D341Med (cell line): ENCODE data around the gene LIG3.
"Not testable (repeated sequence)": the region's sequence is repeated elsewhere in the genome, so short reads cannot be mapped to it uniquely, and the experiment has no call there.

Source experiments
- DNase-seq: peaks from one replicate; pipeline ENCODE4 v3.0.0; 2012; ENCODE audit warnings: low spot score

LIG3 gene

DNA sequence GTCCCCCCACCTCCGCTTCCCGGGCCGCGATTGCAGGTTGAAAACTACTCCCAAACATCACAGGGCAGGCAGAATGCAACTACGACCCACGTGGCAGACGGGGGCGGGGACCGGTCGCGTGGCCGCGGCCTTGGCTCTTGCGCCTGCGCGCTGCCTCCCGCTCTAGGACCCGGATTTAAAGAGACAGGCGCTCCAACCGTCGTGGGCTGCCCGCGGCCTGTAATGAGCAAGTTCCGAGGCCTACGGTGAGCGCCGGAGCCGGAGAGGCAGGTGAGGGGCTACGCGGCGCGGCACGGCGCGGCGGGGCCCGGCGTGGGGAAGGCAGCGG, at the start of gene LIG3:
Gene LIG3, plus strand, starts transcription at position 160 of the 328 bp plus-strand sequence. CDS start 2,494 bp downstream, outside the sequence.
- DNase-seq, result peak; percentile 100

- not testable (repeated sequence) for DNase-seq
Observed at GRCh38 chr17:34950780-34951179, 29.5 kb upstream of the LIG3 start.

GRCh38 chr17:34958438-34958837, 21.9 kb upstream of the LIG3 start:
- no peak for DNase-seq

DNA sequence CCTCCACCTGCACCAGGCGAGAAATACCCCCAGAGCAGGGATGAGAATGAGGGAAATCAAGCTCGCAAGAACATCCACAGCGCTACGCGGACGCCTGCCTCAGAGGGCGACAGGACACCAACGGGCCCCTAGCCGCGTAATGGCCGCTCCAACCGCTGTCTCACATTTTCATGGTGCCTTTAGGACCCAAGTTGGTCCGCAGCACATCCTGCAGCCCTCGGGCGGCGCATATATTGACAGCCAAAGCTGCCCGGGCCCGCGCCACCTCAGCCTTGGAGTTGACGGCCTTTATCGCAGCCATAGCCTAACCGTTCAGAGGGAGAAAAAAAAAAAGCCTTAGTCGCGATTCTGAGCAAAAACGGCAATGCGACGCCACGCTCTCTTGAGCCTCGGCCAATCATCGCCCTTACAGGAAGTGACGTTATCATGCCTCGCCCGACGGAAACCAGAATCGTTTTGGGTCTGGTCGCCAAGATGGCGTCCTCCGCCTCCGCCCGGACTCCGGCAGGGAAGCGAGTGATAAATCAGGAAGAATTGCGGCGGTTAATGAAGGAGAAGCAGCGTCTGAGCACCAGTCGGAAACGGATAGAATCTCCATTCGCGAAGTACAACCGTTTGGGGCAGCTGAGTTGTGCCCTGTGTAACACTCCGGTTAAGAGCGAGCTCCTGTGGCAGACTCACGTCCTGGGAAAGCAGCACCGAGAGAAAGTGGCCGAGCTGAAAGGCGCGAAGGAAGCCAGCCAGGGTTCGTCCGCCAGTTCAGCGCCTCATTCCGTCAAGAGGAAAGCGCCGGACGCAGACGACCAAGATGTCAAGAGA, 19.0 kb upstream of the LIG3 start, which contains the start of the genes CCT6B and ZNF830:
Gene CCT6B, minus strand, starts transcription at position 368 of the 819 bp plus-strand sequence. Its CDS starts 67 bp downstream, at position 301.
Gene ZNF830, plus strand, starts transcription at position 448 of the 819 bp plus-strand sequence. Its CDS starts 27 bp downstream, at position 475.
- peak; percentile 98 for DNase-seq

- no peak for DNase-seq
Observed at GRCh38 chr17:34974179-34974578, 6.1 kb upstream of the LIG3 start.

GRCh38 chr17:34974794-34975785, 5.2 kb upstream of the LIG3 start:
- no peak for DNase-seq

GRCh38 chr17:34979153-34979552, 1.2 kb upstream of the LIG3 start:
- DNase-seq, result no peak

GRCh38 chr17:34979650-34980352, 511 bp upstream of the LIG3 start:
- no peak for DNase-seq

DNA sequence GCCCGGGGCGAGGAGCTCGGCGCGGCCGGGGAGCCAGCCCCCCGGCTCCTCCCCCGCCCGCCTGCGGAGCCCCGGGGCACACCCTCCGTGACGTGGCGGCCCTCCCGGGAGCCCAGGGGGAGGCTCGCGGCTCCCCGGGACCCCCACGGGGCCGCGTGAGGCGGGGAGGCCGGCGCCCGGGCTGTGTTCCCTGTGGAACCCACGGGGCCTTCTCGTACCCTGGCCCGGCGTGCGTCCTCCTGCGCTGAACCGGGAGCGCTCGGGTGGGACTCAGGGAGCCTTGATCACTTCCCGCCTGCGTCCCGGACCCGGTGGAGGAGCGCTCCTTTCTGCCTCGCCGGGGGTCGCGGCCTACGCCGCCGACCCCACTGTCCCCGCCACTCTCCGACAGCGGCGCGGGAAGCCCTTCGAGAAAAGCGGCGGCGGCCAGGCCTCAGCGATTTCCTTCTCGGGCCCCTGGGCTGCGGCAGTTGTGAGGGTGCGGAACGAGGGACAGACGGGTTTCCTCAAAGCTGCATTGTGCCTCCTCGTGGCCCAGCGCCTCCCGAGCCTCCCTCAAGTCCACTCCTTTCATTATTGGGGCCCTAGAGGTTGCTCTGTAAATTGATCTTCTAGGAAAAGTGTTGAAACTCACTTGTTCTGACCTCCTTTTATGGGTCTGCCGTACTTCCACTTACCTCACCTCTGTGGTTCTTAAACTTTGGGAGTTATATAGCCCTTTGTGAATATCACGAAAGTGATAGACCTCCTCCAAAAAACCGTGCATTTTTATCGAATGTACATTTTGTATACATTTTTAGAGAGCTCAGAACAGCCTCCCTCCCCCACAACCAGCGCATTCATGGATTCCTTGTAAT, 597 bp downstream of the LIG3 start:
- peak; percentile 98 for DNase-seq

GRCh38 chr17:34981538-34982241, 1.4 kb downstream of the LIG3 start:
- no peak for DNase-seq

DNA sequence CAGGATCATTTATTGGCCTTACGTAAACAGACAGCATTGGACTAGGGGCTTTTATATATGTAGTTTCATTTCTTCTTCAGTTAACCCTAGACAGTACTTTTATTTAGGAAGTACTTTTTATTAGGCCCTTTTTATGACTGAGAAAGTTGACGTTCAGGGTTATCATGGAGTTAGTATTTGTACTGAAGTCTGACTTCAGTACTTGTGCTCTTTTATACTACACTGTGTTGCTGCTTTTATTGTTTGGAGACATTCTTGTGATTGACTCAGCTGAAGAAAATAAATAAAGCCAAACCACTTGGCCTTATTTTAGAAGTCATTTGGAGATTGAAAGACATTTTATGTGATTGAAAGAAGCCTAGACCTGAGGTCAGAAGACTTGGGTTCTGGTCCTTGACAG, 6.9 kb downstream of the LIG3 start:
- no peak for DNase-seq

DNA sequence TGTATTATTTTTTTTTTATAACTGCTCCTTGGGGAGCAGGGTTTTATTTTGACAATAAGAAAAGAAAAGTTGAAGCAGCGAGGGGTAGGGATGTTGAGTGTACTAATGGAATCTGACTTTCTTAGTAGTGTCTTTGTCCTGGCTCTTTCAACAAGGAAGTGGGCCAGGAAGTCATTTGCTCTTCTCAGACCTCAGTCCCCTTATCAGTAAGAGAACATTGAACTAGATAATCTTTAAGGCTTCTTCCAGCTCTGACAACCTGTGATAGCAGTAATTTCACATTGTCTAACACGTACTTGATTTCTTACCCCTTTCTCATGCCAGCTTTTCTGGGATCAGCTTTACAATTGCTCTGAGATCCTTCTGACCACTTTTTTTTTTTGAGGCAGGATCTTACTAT, 8.3 kb downstream of the LIG3 start:
- no peak for DNase-seq

DNA sequence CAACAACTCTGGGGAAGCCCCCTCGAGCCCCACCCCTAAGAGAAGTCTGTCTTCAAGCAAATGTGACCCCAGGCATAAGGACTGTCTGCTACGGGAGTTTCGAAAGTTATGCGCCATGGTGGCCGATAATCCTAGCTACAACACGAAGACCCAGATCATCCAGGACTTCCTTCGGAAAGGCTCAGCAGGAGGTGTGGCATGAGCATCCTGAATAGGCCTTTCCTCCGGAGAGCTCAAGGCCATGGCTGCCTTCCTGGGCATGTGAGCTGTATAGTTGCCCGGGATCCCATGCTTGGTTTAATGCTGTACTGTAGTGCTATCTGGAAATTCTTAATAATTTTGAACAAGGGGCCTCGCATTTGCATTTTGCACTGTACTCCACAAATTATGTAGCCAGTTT, 9.2 kb downstream of the LIG3 start:
- no peak for DNase-seq

GRCh38 chr17:34990921-34991365, 10.6 kb downstream of the LIG3 start:
- DNase-seq, result peak; percentile 70

DNA sequence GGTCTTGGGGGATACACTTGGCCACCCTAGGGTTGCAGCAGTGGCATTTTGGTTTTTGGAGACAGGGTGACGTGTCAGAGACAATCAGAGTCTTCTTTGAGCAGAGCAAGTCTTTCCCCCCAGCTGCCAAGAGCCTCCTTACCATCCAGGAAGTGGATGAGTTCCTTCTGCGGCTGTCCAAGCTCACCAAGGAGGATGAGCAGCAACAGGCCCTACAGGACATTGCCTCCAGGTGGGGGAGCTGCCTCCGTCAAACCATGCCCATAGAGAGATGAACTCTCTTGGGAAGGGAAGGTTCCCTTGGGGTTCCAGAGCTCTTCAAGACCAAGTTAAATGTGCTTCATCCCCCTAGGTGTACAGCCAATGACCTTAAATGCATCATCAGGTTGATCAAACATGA, 11.3 kb downstream of the LIG3 start:
- no peak for DNase-seq

DNA sequence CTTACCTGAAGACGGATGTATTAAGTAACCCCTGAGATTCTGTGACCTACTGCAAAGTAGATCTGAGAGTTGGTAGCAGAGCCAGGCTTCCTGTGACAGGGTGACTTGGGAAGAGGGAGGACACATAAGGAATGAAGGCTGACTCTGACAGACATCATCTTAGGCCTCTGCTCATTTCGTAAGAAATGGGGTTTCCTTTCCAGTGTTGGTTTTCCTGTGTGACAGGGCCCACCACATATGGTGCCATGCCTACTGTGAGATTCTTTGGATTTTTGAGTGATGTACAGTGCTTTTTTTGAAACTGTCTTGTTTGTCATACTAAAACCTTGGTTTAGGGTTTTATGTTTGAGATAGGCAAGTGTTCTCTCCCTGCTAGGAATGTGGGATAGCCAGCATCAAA, 12.7 kb downstream of the LIG3 start:
- DNase-seq, result no peak

GRCh38 chr17:34996422-34997285, 16.3 kb downstream of the LIG3 start:
- DNase-seq, result no peak

- no peak for DNase-seq
Observed at GRCh38 chr17:34997355-34997862, 17.1 kb downstream of the LIG3 start.

- DNase-seq, result peak; percentile 96
Observed at GRCh38 chr17:34998205-34998604, 17.9 kb downstream of the LIG3 start.
